ENCODE measurements around the gene ANKFN1.

ANKFN1 gene

GRCh38 chr17:56289321-56289720, 136.0 kb downstream of the ANKFN1 start:
- no peak overlapping the region for H3K4me2 ChIP-seq (ENCODE audit: low read length)
- no peaks in the 10 kb centered on the region for H3K27me3 ChIP-seq (ENCODE audit: control insufficient read depth, insufficient read depth, low read length)
- H3K4me1 ChIP-seq = no peaks in the 10 kb centered on the region
- H3K9me3 ChIP-seq (ENCODE audit: control insufficient read depth, low read length) = no peaks in the 10 kb centered on the region
- no peaks in the 10 kb centered on the region for H3K79me2 ChIP-seq
- no peak overlapping the region for H2AFZ ChIP-seq
- no peak overlapping the region for H3K27ac ChIP-seq
- H3K9ac ChIP-seq = no peak overlapping the region
- H3K36me3 ChIP-seq (ENCODE audit: control insufficient read depth, insufficient read depth, low read length) = no peaks in the 10 kb centered on the region
- TF ChIP-seq CTCF (IDR thresholded peaks at IDR 0.05) = no peak
- no peak overlapping the region for H3K4me3 ChIP-seq (ENCODE audit: low read depth, low read length)

- Histone ChIP-seq H3K27ac (no peak overlapping the region), H3K4me3 (ENCODE audit: low read depth, low read length) (no peak overlapping the region), H3K4me2 (ENCODE audit: low read length) (no peak overlapping the region), H3K4me1 (no peaks in the 10 kb centered on the region), H3K27me3 (ENCODE audit: control insufficient read depth, insufficient read depth, low read length) (no peaks in the 10 kb centered on the region), H3K79me2 (no peaks in the 10 kb centered on the region), H3K9ac (no peak overlapping the region), H3K36me3 (ENCODE audit: control insufficient read depth, insufficient read depth, low read length) (no peaks in the 10 kb centered on the region), H2AFZ (no peak overlapping the region), H3K9me3 (ENCODE audit: control insufficient read depth, low read length) (no peaks in the 10 kb centered on the region)
- TF ChIP-seq CTCF (IDR thresholded peaks at IDR 0.05) = no peak
These were observed 137.0 kb downstream of the ANKFN1 start for GRCh38 chr17:56290101-56290801.

GRCh38 chr17:56290802-56291118, 137.5 kb downstream of the ANKFN1 start:
- no peak overlapping the region for H3K4me3 ChIP-seq (ENCODE audit: low read depth, low read length)
- no peaks in the 10 kb centered on the region for H3K27me3 ChIP-seq (ENCODE audit: control insufficient read depth, insufficient read depth, low read length)
- no peaks in the 10 kb centered on the region for H3K9me3 ChIP-seq (ENCODE audit: control insufficient read depth, low read length)
- no peaks in the 10 kb centered on the region for H3K36me3 ChIP-seq (ENCODE audit: control insufficient read depth, insufficient read depth, low read length)
- H3K27ac ChIP-seq = no peak overlapping the region
- H3K79me2 ChIP-seq = no peaks in the 10 kb centered on the region
- H3K4me1 ChIP-seq = no peaks in the 10 kb centered on the region
- TF ChIP-seq CTCF (IDR thresholded peaks at IDR 0.05) = no peak
- H2AFZ ChIP-seq = no peak overlapping the region
- H3K4me2 ChIP-seq (ENCODE audit: low read length) = no peak overlapping the region
- no peak overlapping the region for H3K9ac ChIP-seq

- no peaks in the 10 kb centered on the region for H3K9me3 ChIP-seq (ENCODE audit: control insufficient read depth, low read length)
- no peak overlapping the region for H3K4me2 ChIP-seq (ENCODE audit: low read length)
- no peaks in the 10 kb centered on the region for H3K79me2 ChIP-seq
- no peak overlapping the region for H2AFZ ChIP-seq
- H3K4me1 ChIP-seq = no peaks in the 10 kb centered on the region
- H3K9ac ChIP-seq = no peak overlapping the region
- no peaks in the 10 kb centered on the region for H3K27me3 ChIP-seq (ENCODE audit: control insufficient read depth, insufficient read depth, low read length)
- no peak overlapping the region for H3K27ac ChIP-seq
- no peak for TF ChIP-seq CTCF (IDR thresholded peaks at IDR 0.05)
- H3K36me3 ChIP-seq (ENCODE audit: control insufficient read depth, insufficient read depth, low read length) = no peaks in the 10 kb centered on the region
- H3K4me3 ChIP-seq (ENCODE audit: low read depth, low read length) = no peak overlapping the region
These were observed 138.0 kb downstream of the ANKFN1 start for GRCh38 chr17:56291226-56291805.

- Histone ChIP-seq H3K4me1 (no peaks in the 10 kb centered on the region), H3K4me3 (ENCODE audit: low read depth, low read length) (no peak overlapping the region), H3K4me2 (ENCODE audit: low read length) (no peak overlapping the region), H3K79me2 (no peaks in the 10 kb centered on the region), H3K27ac (no peak overlapping the region), H2AFZ (no peak overlapping the region), H3K27me3 (ENCODE audit: control insufficient read depth, insufficient read depth, low read length) (no peaks in the 10 kb centered on the region), H3K9ac (no peak overlapping the region), H3K36me3 (ENCODE audit: control insufficient read depth, insufficient read depth, low read length) (no peaks in the 10 kb centered on the region), H3K9me3 (ENCODE audit: control insufficient read depth, low read length) (no peaks in the 10 kb centered on the region)
- no peak for TF ChIP-seq CTCF (IDR thresholded peaks at IDR 0.05)
These were observed 138.7 kb downstream of the ANKFN1 start for GRCh38 chr17:56292010-56292409.

Measured in parathyroid adenoma (tissue), 2 donors.